ENCODE results near the gene VAT1L.

Gene VAT1L

DNA sequence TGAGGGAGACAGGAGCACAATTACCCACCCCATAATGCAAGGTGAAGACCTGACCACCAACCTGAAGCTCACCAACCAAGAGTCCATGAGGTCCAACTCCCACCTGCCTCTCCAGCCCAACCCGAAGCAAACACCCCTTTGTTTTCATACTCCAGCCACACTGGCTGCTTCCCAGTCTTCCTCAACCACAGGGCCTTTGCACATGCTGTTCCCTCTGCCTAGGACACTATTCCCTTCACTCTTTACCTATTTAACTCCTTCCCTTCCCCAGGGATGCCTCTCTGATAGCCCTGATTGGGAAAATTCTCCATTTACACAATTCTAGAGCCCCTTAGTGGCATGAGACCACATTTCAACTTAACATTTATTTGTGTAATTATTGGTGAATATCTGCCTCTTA is 86.0 kb downstream of the VAT1L start:
- TF ChIP-seq, protein P1, sequence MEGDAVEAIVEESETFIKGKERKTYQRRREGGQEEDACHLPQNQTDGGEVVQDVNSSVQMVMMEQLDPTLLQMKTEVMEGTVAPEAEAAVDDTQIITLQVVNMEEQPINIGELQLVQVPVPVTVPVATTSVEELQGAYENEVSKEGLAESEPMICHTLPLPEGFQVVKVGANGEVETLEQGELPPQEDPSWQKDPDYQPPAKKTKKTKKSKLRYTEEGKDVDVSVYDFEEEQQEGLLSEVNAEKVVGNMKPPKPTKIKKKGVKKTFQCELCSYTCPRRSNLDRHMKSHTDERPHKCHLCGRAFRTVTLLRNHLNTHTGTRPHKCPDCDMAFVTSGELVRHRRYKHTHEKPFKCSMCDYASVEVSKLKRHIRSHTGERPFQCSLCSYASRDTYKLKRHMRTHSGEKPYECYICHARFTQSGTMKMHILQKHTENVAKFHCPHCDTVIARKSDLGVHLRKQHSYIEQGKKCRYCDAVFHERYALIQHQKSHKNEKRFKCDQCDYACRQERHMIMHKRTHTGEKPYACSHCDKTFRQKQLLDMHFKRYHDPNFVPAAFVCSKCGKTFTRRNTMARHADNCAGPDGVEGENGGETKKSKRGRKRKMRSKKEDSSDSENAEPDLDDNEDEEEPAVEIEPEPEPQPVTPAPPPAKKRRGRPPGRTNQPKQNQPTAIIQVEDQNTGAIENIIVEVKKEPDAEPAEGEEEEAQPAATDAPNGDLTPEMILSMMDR (IDR thresholded peaks at IDR 0.05; ENCODE audit: borderline replicate concordance, insufficient read depth, low read depth, low read length) = no peak
- no peak overlapping the region for H3K4me3 ChIP-seq (ENCODE audit: low read depth, low read length)

DNA sequence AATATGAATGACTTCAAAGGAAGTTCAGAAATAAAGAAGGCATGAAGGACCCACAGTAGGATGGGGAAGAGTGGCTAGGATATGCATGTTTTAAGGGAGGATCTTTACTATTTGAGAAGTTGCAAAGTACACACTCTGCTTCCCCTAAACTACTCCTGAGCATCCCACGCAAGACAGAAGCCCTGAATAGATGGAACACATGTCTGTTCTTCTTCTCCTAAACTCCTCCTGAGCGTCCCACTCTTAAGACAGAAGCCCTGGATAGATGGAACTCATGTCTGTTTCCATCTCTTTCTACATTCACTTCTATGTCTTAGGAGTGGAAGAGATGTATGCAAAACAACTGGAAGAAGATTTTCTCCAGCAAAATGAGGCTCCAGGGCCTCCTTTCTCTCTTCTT is 88.4 kb downstream of the VAT1L start:
- no peak overlapping the region for H3K4me3 ChIP-seq (ENCODE audit: low read depth, low read length)
- TF ChIP-seq, protein P1 (IDR thresholded peaks at IDR 0.05; ENCODE audit: borderline replicate concordance, insufficient read depth, low read depth, low read length) = no peak

DNA sequence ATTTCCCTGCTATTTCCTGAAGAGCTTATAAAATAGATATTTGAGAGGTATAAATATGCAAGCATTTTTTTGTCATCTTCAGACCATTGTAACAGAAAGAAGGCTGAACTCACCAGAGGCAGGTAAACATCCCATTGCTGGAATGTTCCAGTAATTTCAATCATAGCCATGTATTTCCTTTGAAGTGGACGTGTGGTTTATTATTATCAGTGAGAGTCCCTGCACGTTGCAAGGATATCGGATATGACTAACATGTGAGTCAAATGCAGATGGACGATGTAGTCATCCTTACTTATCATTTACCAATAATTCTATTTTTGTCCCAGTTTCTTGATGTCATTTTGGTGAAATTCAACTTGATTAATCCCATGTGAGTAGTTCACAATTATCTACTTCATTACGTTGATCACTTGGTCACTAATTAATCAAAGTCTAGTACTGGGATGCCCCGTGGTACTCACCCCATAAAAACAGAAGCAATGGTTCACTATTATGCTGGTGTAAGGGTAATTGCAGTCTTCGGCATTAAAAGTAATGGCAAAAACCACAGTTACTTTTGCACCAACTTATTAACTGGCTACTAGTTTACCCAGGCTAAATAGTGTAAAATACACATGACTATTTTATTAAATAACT is 89.5 kb downstream of the VAT1L start:
- TF ChIP-seq, protein P1 (IDR thresholded peaks at IDR 0.05; ENCODE audit: borderline replicate concordance, insufficient read depth, low read depth, low read length) = no peak
- no peak overlapping the region for H3K4me3 ChIP-seq (ENCODE audit: low read depth, low read length)

DNA sequence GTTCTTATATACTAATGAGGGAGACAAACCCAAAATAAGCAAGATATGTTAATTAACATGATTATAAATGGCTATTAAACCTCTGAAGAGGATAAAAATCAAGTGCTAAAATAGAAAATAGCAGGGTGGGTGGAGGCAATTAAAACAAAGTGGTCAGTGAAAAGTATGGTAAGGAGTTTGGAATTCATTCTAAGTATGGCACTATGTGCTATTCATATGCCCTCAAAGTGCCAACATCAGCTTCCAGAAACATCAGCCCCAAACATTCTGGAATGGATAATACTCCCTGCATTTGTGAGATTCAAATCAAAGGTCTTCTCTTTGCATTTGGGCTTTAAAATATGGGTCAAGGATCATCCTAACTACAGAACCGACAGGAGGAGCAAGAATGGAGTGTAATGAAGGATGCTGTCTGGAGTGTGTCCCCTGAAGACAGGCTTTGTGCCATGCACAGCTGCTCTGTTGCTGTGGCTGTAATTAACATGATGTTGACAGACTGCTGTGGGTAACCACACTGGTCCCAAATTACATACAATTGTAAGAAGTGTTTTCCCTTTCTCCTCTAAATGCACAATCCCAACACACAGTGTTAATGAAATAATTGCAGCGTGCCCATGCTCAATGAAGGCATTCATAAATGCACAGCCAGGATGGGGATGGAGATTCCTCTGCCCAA is 93.1 kb downstream of the VAT1L start:
- H3K4me3 ChIP-seq (ENCODE audit: low read depth, low read length) = no peak overlapping the region
- TF ChIP-seq, protein P1 (IDR thresholded peaks at IDR 0.05; ENCODE audit: borderline replicate concordance, insufficient read depth, low read depth, low read length) = no peak

- TF ChIP-seq, protein P1 (IDR thresholded peaks at IDR 0.05; ENCODE audit: borderline replicate concordance, insufficient read depth, low read depth, low read length) = no peak
- H3K4me3 ChIP-seq (ENCODE audit: low read depth, low read length) = no peak overlapping the region
These were observed 94.0 kb downstream of the VAT1L start for GRCh38 chr16:77882358-77882757.

- TF ChIP-seq, protein P1 (IDR thresholded peaks at IDR 0.05; ENCODE audit: borderline replicate concordance, insufficient read depth, low read depth, low read length) = no peak
- H3K4me3 ChIP-seq (ENCODE audit: low read depth, low read length) = no peak overlapping the region
These were observed 97.4 kb downstream of the VAT1L start for GRCh38 chr16:77885571-77886295.

Data from GM12875 (cell line).